PC-9 (cell line): Measurements from ENCODE around the gene LYPD6B.

Experiments
- CTCF ChIP-seq: fragments of 200-600 bp; sonication (generic); conservative IDR thresholded peaks from 2 replicates; pipeline ENCODE4 v1.6.1; 2017; ENCODE audit warnings: mixed run types, antibody characterized with exemption, mild to moderate bottlenecking, moderate library complexity
- EZH2 ChIP-seq: fragments of 200-600 bp; sonication (generic); IDR thresholded peaks from 2 replicates; pipeline ENCODE4 v1.8.0; 2017; ENCODE audit warnings: antibody characterized with exemption, low read depth

GRCh38 chr2:149044500-149044899 lies 6.0 kb downstream of the LYPD6B start:
- TF ChIP-seq CTCF (no peak), EZH2 (no peak)
